HEK293 (cell line): ENCODE results near the gene WDTC1.

Experiments
- BCL11B ChIP-seq: fragments of 450-650 bp; formaldehyde crosslinking; IDR thresholded peaks from 2 replicates; pipeline ENCODE4 v1.5.1; 2016; ENCODE audit warnings: low read depth, missing biosample characterization, missing genetic modification characterization
- KLF9 ChIP-seq: fragments of 450-650 bp; formaldehyde crosslinking; IDR thresholded peaks from 2 replicates; pipeline ENCODE4 v1.5.1; 2016; ENCODE audit warnings: missing biosample characterization, missing genetic modification characterization, low read depth
- REPIN1 ChIP-seq: fragments of 450-650 bp; formaldehyde crosslinking; IDR thresholded peaks from 2 replicates; pipeline ENCODE4 v1.5.1; 2017; ENCODE audit warnings: missing biosample characterization, missing genetic modification characterization, low read depth
- SCRT1 ChIP-seq: fragments of 450-650 bp; formaldehyde crosslinking; IDR thresholded peaks from 2 replicates; pipeline ENCODE4 v1.5.1; 2016; ENCODE audit warnings: missing biosample characterization, missing genetic modification characterization, borderline replicate concordance
- YY2 ChIP-seq: fragments of 450-650 bp; formaldehyde crosslinking; IDR thresholded peaks from 2 replicates; pipeline ENCODE4 v1.5.1; 2016; ENCODE audit warnings: missing biosample characterization, missing genetic modification characterization
- ZBTB20 ChIP-seq: fragments of 450-650 bp; formaldehyde crosslinking; IDR thresholded peaks from 2 replicates; pipeline ENCODE4 v1.5.1; 2016; ENCODE audit warnings: missing biosample characterization, missing genetic modification characterization
- ZNF114 ChIP-seq: fragments of 450-650 bp; formaldehyde crosslinking; IDR thresholded peaks from 2 replicates; pipeline ENCODE4 v1.5.0; 2017; ENCODE audit warnings: missing biosample characterization, missing genetic modification characterization
- ZNF133 ChIP-seq: fragments of 450-650 bp; formaldehyde crosslinking; IDR thresholded peaks from 2 replicates; pipeline ENCODE4 v1.5.1; 2016; ENCODE audit warnings: missing biosample characterization, missing genetic modification characterization
- ZNF146 ChIP-seq: fragments of 450-650 bp; formaldehyde crosslinking; IDR thresholded peaks from 2 replicates; pipeline ENCODE4 v1.5.1; 2016; ENCODE audit warnings: missing biosample characterization, missing genetic modification characterization
- ZNF221 ChIP-seq: fragments of 450-650 bp; formaldehyde crosslinking; IDR thresholded peaks from 2 replicates; pipeline ENCODE4 v1.5.1; 2017; ENCODE audit warnings: missing biosample characterization, missing genetic modification characterization, borderline replicate concordance
- ZNF266 ChIP-seq: fragments of 450-650 bp; formaldehyde crosslinking; IDR thresholded peaks from 2 replicates; pipeline ENCODE4 v1.5.1; 2016; ENCODE audit warnings: missing biosample characterization, missing genetic modification characterization, low read depth
- ZNF292 ChIP-seq: fragments of 450-650 bp; formaldehyde crosslinking; IDR thresholded peaks from 2 replicates; pipeline ENCODE4 v1.5.1; 2016; ENCODE audit warnings: low read depth, missing biosample characterization, missing genetic modification characterization, borderline replicate concordance
- ZNF302 ChIP-seq: fragments of 450-650 bp; formaldehyde crosslinking; IDR thresholded peaks from 2 replicates; pipeline ENCODE4 v1.5.1; 2016; ENCODE audit warnings: missing biosample characterization, missing genetic modification characterization, low read depth
- ZNF341 ChIP-seq: fragments of 450-650 bp; formaldehyde crosslinking; IDR thresholded peaks from 2 replicates; pipeline ENCODE4; 2016; ENCODE audit warnings: low read depth, missing biosample characterization, missing genetic modification characterization
- ZNF391 ChIP-seq: fragments of 450-650 bp; formaldehyde crosslinking; IDR thresholded peaks from 2 replicates; pipeline ENCODE4 v1.5.1; 2016; ENCODE audit warnings: low read depth, missing biosample characterization, missing genetic modification characterization, borderline replicate concordance
- ZNF404 ChIP-seq: fragments of 450-650 bp; formaldehyde crosslinking; IDR thresholded peaks from 2 replicates; pipeline ENCODE4 v1.5.1; 2017; ENCODE audit warnings: missing biosample characterization, missing genetic modification characterization
- ZNF423 ChIP-seq: fragments of 450-650 bp; formaldehyde crosslinking; IDR thresholded peaks from 2 replicates; pipeline ENCODE4 v1.5.1; 2016; ENCODE audit warnings: missing biosample characterization, missing genetic modification characterization
- ZNF426 ChIP-seq: fragments of 450-650 bp; formaldehyde crosslinking; IDR thresholded peaks from 2 replicates; pipeline ENCODE4 v1.5.1; 2017; ENCODE audit warnings: missing biosample characterization, missing genetic modification characterization, mild to moderate bottlenecking, inconsistent platforms, moderate library complexity
- ZNF514 ChIP-seq: fragments of 450-650 bp; formaldehyde crosslinking; IDR thresholded peaks from 2 replicates; pipeline ENCODE4 v1.5.1; 2016; ENCODE audit warnings: missing biosample characterization, missing genetic modification characterization
- ZNF610 ChIP-seq: fragments of 450-650 bp; formaldehyde crosslinking; IDR thresholded peaks from 2 replicates; pipeline ENCODE4 v1.5.1; 2016; ENCODE audit warnings: missing biosample characterization, missing genetic modification characterization, borderline replicate concordance
- ZNF623 ChIP-seq: fragments of 450-650 bp; formaldehyde crosslinking; IDR thresholded peaks from 2 replicates; pipeline ENCODE4 v1.5.1; 2016; ENCODE audit warnings: missing biosample characterization, missing genetic modification characterization
- ZNF624 ChIP-seq: fragments of 450-650 bp; formaldehyde crosslinking; IDR thresholded peaks from 2 replicates; pipeline ENCODE4 v1.5.1; 2017; ENCODE audit warnings: missing biosample characterization, missing genetic modification characterization
- ZNF701 ChIP-seq: fragments of 450-650 bp; formaldehyde crosslinking; IDR thresholded peaks from 2 replicates; pipeline ENCODE4 v1.5.1; 2016; ENCODE audit warnings: missing biosample characterization, missing genetic modification characterization
- TF ChIP-seq, protein P1 (sequence below): fragments of 450-650 bp; formaldehyde crosslinking; IDR thresholded peaks from 2 replicates; pipeline ENCODE4 v1.5.1; 2016; ENCODE audit warnings: missing biosample characterization, missing genetic modification characterization
- TF ChIP-seq, protein P2 (sequence below): fragments of 450-650 bp; formaldehyde crosslinking; optimal IDR thresholded peaks from 2 replicates; pipeline ENCODE3; 2016; ENCODE audit warnings: missing biosample characterization, mild to moderate bottlenecking, missing genetic modification characterization
- TF ChIP-seq, protein P3 (sequence below): fragments of 450-650 bp; formaldehyde crosslinking; IDR thresholded peaks from 2 replicates; pipeline ENCODE4 v1.5.1; 2017; ENCODE audit warnings: missing biosample characterization, mild to moderate bottlenecking, missing genetic modification characterization, moderate library complexity
- TF ChIP-seq, protein P4 (sequence below): fragments of 450-650 bp; formaldehyde crosslinking; IDR thresholded peaks from 2 replicates; pipeline ENCODE4 v1.5.1; 2016; ENCODE audit warnings: missing biosample characterization, missing genetic modification characterization, borderline replicate concordance
- TF ChIP-seq, protein P5 (sequence below): fragments of 450-650 bp; formaldehyde crosslinking; IDR thresholded peaks from 2 replicates; pipeline ENCODE4 v1.5.1; 2017; ENCODE audit warnings: missing biosample characterization, missing genetic modification characterization
- TF ChIP-seq, protein P6 (sequence below): fragments of 450-650 bp; formaldehyde crosslinking; IDR thresholded peaks from 2 replicates; pipeline ENCODE4 v1.5.1; 2016; ENCODE audit warnings: missing biosample characterization, missing genetic modification characterization

Gene WDTC1

DNA sequence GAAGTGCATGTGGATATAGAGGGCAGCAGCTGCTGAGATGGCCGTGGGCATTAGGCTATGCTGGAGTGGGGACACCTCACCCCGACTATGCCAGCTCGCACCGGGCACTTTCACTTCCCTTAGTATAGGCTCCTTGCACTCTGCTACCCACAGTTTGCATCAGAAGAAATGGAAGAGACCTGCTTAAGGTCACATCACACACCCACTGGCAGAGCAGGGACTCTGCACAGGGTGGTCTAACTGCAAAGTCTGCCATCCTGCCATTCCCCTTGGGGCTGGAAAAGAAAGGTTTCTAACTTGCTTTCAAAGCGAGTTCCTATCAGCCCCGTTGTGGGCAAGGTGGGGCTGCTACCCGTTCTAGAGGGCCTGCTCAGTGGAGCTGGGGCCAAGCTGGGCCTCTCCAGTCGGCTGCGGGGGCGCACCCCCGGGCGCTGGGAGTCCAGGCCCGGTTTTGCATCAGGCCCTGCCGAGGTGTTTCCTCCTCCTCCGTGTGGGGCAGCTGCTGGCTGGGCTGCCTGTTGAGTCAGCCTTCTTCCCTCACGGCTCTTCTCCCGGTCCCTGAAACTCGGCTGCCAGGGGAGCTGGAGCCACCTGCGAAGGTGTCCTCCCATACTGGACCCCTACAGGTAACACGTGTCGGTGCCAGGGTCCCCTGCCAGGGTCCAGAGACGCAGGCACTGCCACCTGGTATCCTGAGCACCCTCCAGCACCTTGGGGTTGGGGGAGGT, 107.3 kb downstream of the WDTC1 start, which contains the start of gene SYTL1 (continued):
- TF ChIP-seq, protein P1, sequence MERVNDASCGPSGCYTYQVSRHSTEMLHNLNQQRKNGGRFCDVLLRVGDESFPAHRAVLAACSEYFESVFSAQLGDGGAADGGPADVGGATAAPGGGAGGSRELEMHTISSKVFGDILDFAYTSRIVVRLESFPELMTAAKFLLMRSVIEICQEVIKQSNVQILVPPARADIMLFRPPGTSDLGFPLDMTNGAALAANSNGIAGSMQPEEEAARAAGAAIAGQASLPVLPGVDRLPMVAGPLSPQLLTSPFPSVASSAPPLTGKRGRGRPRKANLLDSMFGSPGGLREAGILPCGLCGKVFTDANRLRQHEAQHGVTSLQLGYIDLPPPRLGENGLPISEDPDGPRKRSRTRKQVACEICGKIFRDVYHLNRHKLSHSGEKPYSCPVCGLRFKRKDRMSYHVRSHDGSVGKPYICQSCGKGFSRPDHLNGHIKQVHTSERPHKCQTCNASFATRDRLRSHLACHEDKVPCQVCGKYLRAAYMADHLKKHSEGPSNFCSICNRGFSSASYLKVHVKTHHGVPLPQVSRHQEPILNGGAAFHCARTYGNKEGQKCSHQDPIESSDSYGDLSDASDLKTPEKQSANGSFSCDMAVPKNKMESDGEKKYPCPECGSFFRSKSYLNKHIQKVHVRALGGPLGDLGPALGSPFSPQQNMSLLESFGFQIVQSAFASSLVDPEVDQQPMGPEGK (tag by site-specific recombination): peak; percentile 91
- TF ChIP-seq BCL11B (tag by site-specific recombination) (no peak), ZNF404 (tag by site-specific recombination) (no peak), KLF9 (peak; percentile 57; the same call in 1 of the 2 replicates), ZBTB20 (peak; percentile 26; the same call in 1 of the 2 replicates), REPIN1 (tag by site-specific recombination) (no peak), ZNF391 (peak; percentile 53; the same call in 1 of the 2 replicates), ZNF341 (peak; percentile 98), ZNF610 (no peak), ZNF426 (tag by site-specific recombination) (no peak), ZNF292 (no peak), ZNF624 (tag by site-specific recombination) (no peak), ZNF266 (no peak), ZNF146 (no peak), ZNF701 (no peak), ZNF423 (tag by site-specific recombination) (peak; percentile 87), YY2 (tag by site-specific recombination) (no peak), ZNF514 (tag by site-specific recombination) (no peak), ZNF133 (tag by site-specific recombination) (no peak), ZNF623 (tag by site-specific recombination) (no peak), SCRT1 (tag by site-specific recombination) (peak; percentile 94), ZNF221 (tag by site-specific recombination) (no peak), ZNF114 (tag by site-specific recombination) (no peak), ZNF302 (tag by site-specific recombination) (no peak)
- TF ChIP-seq, protein P2, sequence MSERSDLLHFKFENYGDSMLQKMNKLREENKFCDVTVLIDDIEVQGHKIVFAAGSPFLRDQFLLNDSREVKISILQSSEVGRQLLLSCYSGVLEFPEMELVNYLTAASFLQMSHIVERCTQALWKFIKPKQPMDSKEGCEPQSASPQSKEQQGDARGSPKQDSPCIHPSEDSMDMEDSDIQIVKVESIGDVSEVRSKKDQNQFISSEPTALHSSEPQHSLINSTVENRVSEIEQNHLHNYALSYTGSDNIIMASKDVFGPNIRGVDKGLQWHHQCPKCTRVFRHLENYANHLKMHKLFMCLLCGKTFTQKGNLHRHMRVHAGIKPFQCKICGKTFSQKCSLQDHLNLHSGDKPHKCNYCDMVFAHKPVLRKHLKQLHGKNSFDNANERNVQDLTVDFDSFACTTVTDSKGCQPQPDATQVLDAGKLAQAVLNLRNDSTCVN (tag by site-specific recombination): peak; percentile 36
- TF ChIP-seq, protein P3, sequence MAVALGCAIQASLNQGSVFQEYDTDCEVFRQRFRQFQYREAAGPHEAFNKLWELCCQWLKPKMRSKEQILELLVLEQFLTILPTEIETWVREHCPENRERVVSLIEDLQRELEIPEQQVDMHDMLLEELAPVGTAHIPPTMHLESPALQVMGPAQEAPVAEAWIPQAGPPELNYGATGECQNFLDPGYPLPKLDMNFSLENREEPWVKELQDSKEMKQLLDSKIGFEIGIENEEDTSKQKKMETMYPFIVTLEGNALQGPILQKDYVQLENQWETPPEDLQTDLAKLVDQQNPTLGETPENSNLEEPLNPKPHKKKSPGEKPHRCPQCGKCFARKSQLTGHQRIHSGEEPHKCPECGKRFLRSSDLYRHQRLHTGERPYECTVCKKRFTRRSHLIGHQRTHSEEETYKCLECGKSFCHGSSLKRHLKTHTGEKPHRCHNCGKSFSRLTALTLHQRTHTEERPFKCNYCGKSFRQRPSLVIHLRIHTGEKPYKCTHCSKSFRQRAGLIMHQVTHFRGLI (tag by site-specific recombination): peak; percentile 70
- TF ChIP-seq, protein P4, sequence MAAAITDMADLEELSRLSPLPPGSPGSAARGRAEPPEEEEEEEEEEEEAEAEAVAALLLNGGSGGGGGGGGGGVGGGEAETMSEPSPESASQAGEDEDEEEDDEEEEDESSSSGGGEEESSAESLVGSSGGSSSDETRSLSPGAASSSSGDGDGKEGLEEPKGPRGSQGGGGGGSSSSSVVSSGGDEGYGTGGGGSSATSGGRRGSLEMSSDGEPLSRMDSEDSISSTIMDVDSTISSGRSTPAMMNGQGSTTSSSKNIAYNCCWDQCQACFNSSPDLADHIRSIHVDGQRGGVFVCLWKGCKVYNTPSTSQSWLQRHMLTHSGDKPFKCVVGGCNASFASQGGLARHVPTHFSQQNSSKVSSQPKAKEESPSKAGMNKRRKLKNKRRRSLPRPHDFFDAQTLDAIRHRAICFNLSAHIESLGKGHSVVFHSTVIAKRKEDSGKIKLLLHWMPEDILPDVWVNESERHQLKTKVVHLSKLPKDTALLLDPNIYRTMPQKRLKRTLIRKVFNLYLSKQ (tag by site-specific recombination): no peak
- TF ChIP-seq, protein P5, sequence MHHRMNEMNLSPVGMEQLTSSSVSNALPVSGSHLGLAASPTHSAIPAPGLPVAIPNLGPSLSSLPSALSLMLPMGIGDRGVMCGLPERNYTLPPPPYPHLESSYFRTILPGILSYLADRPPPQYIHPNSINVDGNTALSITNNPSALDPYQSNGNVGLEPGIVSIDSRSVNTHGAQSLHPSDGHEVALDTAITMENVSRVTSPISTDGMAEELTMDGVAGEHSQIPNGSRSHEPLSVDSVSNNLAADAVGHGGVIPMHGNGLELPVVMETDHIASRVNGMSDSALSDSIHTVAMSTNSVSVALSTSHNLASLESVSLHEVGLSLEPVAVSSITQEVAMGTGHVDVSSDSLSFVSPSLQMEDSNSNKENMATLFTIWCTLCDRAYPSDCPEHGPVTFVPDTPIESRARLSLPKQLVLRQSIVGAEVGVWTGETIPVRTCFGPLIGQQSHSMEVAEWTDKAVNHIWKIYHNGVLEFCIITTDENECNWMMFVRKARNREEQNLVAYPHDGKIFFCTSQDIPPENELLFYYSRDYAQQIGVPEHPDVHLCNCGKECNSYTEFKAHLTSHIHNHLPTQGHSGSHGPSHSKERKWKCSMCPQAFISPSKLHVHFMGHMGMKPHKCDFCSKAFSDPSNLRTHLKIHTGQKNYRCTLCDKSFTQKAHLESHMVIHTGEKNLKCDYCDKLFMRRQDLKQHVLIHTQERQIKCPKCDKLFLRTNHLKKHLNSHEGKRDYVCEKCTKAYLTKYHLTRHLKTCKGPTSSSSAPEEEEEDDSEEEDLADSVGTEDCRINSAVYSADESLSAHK (tag by site-specific recombination): no peak
- TF ChIP-seq, protein P6, sequence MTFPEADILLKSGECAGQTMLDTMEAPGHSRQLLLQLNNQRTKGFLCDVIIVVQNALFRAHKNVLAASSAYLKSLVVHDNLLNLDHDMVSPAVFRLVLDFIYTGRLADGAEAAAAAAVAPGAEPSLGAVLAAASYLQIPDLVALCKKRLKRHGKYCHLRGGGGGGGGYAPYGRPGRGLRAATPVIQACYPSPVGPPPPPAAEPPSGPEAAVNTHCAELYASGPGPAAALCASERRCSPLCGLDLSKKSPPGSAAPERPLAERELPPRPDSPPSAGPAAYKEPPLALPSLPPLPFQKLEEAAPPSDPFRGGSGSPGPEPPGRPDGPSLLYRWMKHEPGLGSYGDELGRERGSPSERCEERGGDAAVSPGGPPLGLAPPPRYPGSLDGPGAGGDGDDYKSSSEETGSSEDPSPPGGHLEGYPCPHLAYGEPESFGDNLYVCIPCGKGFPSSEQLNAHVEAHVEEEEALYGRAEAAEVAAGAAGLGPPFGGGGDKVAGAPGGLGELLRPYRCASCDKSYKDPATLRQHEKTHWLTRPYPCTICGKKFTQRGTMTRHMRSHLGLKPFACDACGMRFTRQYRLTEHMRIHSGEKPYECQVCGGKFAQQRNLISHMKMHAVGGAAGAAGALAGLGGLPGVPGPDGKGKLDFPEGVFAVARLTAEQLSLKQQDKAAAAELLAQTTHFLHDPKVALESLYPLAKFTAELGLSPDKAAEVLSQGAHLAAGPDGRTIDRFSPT (tag by site-specific recombination): peak; percentile 51; the same call in 1 of the 2 replicates
